Measurements from ENCODE around the gene CHST8. TPM values are rescaled to one million over a fixed set of nuclear protein-coding genes. Genes with fewer than 3 reads are reported as not detected.

CHST8 gene
- total and polyA plus RNA-seq, 12 donors: 0.13 to 0.50 (median 0.22) TPM; not detected in 3

DNA sequence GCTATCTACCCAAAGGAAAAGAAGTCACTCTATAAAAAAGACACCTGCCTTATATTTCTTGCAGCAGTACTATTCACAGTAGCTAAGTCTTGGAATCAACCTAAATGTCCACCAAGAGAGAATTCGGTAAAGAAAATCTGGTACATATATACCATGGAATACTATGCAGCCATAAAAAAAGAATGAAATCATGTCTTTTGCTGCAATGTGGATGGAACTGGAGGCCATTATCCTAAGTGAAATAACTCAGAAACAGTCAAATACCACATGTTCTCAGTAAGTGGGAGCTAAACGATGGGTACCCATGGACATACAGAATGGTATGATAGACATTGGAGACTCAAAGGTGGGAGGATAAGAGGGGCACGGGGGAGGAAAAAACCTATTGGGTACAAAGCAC is 92.4 kb downstream of the CHST8 start:
- no peak overlapping the region for H3K27ac ChIP-seq
- WGBS, 2 donors: 89 to 93% methylated on average over 3 of the region's 3 CpGs
- TF ChIP-seq, protein P1, sequence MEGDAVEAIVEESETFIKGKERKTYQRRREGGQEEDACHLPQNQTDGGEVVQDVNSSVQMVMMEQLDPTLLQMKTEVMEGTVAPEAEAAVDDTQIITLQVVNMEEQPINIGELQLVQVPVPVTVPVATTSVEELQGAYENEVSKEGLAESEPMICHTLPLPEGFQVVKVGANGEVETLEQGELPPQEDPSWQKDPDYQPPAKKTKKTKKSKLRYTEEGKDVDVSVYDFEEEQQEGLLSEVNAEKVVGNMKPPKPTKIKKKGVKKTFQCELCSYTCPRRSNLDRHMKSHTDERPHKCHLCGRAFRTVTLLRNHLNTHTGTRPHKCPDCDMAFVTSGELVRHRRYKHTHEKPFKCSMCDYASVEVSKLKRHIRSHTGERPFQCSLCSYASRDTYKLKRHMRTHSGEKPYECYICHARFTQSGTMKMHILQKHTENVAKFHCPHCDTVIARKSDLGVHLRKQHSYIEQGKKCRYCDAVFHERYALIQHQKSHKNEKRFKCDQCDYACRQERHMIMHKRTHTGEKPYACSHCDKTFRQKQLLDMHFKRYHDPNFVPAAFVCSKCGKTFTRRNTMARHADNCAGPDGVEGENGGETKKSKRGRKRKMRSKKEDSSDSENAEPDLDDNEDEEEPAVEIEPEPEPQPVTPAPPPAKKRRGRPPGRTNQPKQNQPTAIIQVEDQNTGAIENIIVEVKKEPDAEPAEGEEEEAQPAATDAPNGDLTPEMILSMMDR (IDR thresholded peaks at IDR 0.05): no peak
- no peak for ATAC-seq
- no peak for DNase-seq
- peaks cover 0 to 11% (median 5%) of the 10 kb centered on the region in 7 donors for H3K27me3 ChIP-seq
- no peak overlapping the region for H3K4me3 ChIP-seq
- H3K4me1 ChIP-seq: no peaks in the 10 kb centered on the region
- peaks cover 0 to 46% (median 11%) of the 10 kb centered on the region in 11 donors for H3K9me3 ChIP-seq
- intact Hi-C loops (cut with DNase I): no loop called here
- no peaks in the 10 kb centered on the region for H3K36me3 ChIP-seq

DNA sequence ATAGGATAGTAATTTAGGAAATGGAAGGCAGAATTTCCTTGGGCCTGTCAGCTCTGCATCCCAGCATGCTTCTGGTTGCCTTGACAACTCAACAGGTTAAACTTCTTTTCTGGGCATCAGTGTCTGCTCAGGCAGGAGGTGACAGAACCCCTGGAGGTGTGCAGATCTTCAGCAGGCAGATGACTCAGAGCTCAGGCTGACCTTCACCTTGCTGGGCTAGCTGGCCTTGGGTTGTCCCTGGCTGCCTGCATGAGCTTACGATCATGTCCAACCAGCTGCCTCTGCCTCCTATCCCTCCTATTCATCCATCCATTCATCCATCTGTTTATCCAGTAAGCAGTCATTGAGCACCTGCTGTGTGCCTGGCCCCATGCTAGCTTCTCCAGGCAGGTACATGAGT is 93.7 kb downstream of the CHST8 start:
- TF ChIP-seq, protein P1 (IDR thresholded peaks at IDR 0.05): no peak
- Histone ChIP-seq H3K4me1 (no peaks in the 10 kb centered on the region), H3K4me3 (no peak overlapping the region), H3K27me3 (peaks cover 0 to 11% (median 3%) of the 10 kb centered on the region in 7 donors), H3K36me3 (no peaks in the 10 kb centered on the region), H3K27ac (no peak overlapping the region), H3K9me3 (peaks cover 0 to 33% (median under 1%) of the 10 kb centered on the region in 11 donors)
- 79 to 88% methylated on average over 1 of the region's 1 CpG for WGBS, 2 donors
- no peak for DNase-seq
- ATAC-seq: no peak
- intact Hi-C loops (cut with DNase I): no loop called here

DNA sequence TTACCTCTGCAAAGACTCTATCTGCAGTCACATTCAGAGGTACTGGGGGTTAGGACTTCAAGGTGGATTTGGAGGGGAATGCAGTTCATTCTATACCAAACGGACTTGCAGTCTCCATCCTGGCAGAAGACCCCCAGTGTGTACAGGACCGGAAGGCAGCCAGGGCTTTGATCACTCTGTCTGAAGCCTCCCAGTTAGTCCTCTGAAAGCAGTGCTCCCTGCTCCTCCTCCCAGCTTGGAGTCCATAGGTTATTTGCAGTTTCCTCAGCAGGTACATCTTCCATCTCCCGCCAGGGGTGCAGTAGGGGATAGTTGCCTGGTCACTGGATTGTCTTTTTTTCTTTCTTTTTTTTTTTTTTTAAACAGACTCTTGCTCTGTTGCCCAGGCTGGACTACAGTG is 96.1 kb downstream of the CHST8 start:
- H3K27ac ChIP-seq: no peak overlapping the region
- ATAC-seq: no peak
- TF ChIP-seq, protein P1 (IDR thresholded peaks at IDR 0.05): no peak
- WGBS, 2 donors: 81 to 82% methylated on average over 3 of the region's 3 CpGs
- intact Hi-C loops (cut with DNase I): no loop called here
- no peaks in the 10 kb centered on the region for H3K36me3 ChIP-seq
- no peak for DNase-seq
- H3K27me3 ChIP-seq: peaks cover 0 to 18% (median 0%) of the 10 kb centered on the region in 7 donors
- H3K9me3 ChIP-seq: peaks cover 0 to 25% (median 0%) of the 10 kb centered on the region in 11 donors
- H3K4me1 ChIP-seq: no peaks in the 10 kb centered on the region
- no peak overlapping the region for H3K4me3 ChIP-seq

GRCh38 chr19:33718651-33719254 is 97.0 kb downstream of the CHST8 start:
- peaks cover 0 to 25% (median 0%) of the 10 kb centered on the region in 11 donors for H3K9me3 ChIP-seq
- DNase-seq (no peak), ATAC-seq (peak in 1 of 8 donors; percentile 29)
- no peaks in the 10 kb centered on the region for H3K4me1 ChIP-seq
- peaks cover 0 to 26% (median 4%) of the 10 kb centered on the region in 7 donors for H3K27me3 ChIP-seq
- 42 to 47% methylated on average over 12 of the region's 12 CpGs for WGBS, 2 donors
- H3K36me3 ChIP-seq: no peaks in the 10 kb centered on the region
- intact Hi-C loops (cut with DNase I): no loop called here
- H3K27ac ChIP-seq: no peak overlapping the region
- TF ChIP-seq, protein P1 (IDR thresholded peaks at IDR 0.05): no peak
- H3K4me3 ChIP-seq: no peak overlapping the region

Measured in heart right ventricle (tissue), 16 donors.